Measurements from ENCODE around the gene ZMYND8.

- TF ChIP-seq CTCF (IDR thresholded peaks at IDR 0.05) (no peak), POLR2AphosphoS5 (IDR thresholded peaks at IDR 0.05; ENCODE audit: low read depth, low read length) (no peak)
Observed at GRCh38 chr20:47303736-47304135, 52.8 kb downstream of the ZMYND8 start.

Measured in Panc1 (cell line).